Retina (tissue), 1 donor: Measurements from ENCODE around the gene RPL38.

Experiments used
- DNase-seq: peaks from one replicate; pipeline ENCODE4 v3.0.0-alpha.2; 2016

RPL38 gene

DNA sequence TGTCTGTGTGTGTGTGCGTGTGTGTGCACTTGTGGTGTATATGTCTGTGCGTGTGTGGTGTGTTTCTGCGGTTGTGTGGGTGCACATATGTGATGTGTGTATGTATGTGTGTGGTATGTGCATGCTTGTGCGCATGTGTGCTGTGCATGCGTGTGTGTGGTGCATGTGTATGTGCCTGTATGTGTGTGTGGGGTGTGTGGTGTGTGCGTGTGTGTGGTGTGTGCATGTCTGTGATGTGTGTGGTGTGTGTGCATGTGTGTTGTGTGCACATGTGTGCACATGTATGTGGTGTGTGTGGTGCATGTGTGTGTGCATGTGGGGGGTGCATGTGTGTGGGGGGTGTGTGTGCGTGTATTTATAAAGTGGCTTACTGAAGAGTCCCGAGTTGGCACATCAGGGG is 47.6 kb downstream of the RPL38 start:
- no peak for DNase-seq

DNA sequence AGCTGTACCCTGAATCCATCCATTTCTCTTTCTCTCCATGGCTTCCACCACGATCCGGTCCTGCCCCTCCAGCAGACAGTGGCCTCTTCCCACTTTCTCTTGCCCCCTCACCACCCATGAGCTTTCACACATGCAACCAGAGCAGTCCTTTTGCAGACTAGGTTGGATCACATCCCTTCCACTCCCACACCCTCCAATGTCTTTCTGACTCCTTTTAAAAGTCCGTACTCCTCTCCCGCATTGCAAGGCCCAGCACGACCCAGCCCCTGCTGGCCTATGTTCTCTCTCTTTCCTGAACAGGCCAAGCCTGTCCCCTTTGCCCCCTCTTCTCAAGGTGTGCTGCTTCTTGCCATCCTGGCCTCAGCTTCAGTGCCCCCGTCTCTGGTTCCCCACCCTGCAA is 48.1 kb downstream of the RPL38 start:
- DNase-seq = no peak

DNA sequence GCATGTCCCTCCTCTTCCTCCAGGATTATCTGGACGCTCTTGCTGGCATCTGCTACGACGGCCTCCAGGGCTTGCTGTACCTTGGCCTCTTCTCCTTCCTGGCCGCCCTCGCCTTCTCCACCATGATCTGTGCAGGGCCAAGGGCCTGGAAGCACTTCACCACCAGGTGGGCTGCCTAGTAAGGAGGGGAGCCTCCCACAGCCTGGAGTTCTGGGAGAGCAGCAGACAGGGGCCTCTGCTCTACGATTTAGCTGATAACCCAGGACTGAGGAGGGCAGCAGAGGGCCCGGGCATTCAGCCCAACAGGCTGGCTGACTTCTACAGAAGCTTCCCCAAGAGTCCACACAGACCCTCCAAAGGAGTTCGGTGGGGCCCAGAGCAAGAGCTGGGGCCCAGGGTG is 48.7 kb downstream of the RPL38 start:
- no peak for DNase-seq

DNA sequence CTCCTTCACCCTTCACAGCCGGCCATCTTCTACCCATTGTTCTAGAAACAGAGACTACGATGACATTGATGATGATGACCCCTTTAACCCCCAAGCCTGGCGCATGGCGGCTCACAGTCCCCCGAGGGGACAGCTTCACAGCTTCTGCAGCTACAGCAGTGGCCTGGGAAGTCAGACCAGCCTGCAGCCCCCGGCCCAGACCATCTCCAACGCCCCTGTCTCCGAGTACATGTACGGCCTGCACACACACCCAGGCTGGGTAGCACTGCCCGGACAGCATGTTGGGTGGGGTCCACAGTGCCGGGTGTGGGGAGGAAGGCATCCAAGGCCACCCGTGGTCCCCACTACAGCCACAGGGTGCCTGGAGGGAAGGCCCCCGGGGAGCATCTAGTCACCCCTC is 49.6 kb downstream of the RPL38 start:
- DNase-seq = no peak

DNA sequence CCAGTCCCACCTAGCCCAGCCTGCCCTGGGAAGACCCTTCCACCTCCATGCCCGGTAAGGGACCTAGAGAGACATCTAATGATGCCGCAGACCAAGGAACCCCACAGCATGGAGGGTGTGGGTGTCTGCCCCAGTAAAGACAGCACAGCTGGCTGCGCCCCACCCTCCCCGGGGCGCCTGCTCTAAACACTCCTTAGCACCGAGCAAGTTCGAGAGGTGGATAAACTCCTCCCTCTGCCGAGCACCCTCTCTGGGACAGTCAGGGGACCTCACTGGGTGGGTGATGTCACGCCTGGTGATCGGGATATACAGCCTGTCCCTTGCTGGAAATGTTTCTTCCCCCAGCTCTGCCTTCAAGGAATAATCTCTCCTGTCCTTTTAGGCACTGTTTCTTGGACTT is 53.8 kb downstream of the RPL38 start:
- DNase-seq = no peak

DNA sequence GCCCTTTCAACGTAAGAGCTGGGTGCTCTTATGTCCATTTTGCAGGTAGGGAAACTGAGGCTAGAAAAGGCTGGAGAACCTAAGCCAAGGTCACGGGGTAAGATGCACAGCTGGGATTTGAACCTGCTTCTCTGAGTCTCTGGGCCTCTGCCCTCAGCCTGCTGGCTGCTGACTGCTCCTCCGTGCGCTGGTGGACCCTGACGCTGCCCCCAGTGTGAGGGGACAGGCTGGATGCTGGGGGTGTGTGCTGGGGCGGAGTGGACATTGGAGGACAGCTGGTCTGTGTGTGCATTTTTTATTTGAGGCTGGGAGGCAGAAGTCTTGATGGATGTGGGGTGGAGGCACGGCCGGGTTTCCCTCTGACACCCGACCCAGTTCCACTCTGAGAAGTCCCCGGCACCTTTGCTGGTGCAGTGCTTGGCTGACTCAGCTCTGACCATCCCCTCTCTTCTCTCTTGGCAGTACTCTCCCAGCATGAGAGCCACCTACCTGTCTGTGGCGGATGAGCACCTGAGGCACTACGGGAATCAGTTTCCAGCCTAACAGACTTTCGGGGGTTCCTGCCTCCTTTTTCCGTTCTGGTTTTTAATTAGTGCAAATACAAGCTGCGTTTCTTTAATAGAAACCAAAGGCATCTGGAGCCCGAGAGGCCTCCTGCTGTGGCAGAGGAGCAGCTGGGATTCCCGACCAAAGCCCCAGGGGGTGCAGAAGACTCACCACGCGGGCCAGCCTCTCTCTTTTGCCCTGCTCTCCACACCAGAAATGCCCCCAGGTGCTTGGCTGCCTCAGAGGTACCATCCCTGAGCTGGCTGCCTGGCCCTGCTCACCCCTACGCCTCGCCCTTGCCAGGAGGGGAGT is 56.4 kb downstream of the RPL38 start:
- no peak for DNase-seq
